IPS-NIHi7 (cell line): ENCODE results near the gene DPY19L1.
"Not testable (repeated sequence)": the region's sequence is repeated elsewhere in the genome, so short reads cannot be mapped to it uniquely, and the experiment has no call there.

ENCODE experiments used
- DNase-seq: peaks from one replicate; pipeline ENCODE4 v3.0.0; 2012; ENCODE audit warnings: mixed read lengths; ENCODE audit errors: extremely low spot score

Gene DPY19L1

DNA sequence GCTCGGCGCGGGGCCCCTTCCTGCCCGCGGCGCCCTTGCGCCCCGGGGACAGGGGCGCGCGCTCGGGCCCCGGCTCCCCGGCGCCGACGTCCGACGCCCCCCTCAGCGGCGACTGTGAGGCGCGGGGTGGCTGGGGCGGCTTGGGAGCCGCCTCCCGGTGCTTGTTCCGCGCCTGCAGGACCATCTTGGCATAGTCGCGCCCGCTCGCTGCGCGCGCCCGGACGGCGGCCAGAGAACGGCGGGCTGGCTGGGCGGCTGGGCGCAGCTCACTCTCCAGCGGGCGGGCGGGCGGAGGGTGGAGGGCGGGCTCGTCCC is at the start of gene DPY19L1:
DPY19L1 (minus strand) TSS at position 275 of the 315 bp plus-strand sequence; CDS start at position 184, 91 bp downstream.
- no peak for DNase-seq

DNA sequence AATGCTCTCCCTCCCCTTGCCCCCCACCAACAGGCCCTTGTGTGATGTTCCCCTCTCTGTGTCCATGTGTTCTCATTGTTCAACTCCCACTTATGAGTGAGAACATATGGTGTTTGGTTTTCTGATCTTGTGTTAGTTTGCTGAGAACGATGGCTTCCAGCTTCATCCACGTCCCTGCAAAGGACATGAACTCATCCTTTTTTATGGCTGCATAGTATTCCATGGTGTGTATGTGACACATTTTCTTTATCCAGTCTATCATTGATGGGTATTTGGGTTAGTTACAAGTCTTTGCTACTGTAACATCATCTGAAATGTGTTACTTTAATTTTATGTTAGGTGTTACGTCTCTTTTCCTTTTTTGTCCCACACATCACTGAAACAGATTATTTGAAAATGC is 42.2 kb upstream of the DPY19L1 start:
- not testable (repeated sequence) for DNase-seq

DNA sequence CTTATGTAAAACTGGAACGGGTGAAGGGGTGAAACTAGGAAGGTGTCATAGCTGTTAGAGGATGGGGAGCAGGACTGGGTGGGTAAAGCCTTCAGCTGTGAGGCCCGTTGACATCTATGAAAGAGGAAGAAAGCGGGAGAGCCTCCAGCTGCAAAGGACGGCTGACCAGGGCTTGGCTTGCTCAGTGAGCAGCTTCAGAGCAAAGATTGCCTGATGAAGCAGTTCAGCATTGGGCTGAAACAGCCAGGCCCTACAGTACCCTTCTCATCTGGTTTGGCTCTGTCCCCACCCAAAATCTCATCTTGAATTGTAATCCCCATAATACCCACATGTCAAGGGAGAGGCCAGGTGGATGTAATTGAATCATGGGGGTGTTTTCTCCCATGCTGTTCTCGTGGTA is 36.7 kb upstream of the DPY19L1 start:
- not testable (repeated sequence) for DNase-seq

DNA sequence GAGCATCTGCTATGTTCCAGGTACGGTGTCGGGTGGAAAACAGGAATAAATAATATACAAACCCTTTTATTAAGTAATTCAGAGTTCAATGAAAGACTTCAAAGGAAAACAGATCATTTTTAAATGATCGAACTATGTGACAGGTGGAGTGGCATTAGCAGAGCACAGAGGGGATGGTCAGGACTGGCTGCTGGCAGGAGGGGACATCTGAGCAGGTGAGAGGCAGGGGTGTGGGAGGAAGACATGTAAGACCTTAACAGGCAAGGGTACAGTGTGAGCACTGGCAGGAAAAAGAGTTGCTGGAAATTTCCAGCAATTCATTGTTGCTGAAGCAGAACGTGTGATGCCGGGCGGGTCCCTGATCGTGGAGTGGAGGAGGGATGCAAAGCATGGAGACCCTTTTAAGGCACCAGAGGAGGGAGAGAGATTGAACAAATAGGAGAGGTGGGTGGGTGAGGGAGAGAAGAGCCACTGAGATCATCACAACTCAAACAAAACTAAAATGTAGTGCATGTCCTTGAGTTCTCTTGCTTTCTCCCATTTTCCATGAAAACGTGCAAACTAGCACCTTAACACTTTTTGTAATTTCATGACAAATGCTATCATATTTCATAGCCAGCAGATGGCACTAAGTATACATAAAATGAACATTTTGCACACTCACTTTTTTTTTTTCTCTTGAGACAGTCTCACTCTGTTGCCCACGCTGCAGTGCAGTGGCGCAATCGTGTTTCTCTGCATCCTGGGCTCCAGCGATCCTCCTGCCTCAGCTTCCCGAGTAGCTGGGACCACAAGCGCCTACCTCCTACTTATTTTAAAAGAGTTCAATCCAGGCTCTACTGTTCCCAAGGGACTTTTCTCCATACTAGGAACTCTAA is 35.9 kb upstream of the DPY19L1 start:
- DNase-seq: not testable (repeated sequence)

DNA sequence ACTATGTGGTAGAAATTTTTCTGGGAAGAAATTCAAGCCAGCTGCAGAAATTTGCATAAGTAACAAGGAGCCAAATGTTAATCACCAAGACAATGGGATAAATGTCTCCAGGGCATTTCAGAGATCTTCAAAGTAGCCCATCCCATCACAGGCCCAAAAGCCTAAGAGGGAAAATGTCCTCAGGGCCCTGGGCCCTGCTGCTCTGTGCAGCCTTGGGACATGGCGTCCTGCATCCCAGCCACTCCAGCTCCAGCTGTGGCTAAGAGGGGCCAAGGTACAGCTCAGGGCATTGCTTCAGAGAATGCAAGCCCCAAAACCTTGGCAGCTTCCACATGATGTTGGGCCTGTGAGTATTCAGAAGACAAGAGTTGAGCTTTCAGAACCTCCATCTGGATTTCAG is 31.8 kb upstream of the DPY19L1 start:
- not testable (repeated sequence) for DNase-seq

DNA sequence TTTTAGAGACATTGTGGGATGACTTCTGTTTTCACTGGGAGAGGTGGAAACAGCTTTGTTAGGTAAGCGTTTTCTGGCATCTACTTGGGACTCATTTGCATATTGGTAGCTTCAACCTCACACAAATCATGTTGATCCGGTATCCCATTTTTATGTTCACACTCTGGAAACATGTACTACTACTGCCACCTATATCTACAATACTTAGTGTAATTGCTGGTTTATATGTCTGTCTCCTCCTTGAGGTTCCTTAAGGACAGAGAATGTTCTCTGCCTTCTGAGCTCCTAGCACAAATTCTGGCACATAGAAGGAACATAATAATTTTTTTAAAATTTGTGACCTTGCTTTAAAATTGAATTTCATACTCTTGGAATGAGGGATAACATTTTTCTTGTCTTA is 28.1 kb upstream of the DPY19L1 start:
- not testable (repeated sequence) for DNase-seq

DNA sequence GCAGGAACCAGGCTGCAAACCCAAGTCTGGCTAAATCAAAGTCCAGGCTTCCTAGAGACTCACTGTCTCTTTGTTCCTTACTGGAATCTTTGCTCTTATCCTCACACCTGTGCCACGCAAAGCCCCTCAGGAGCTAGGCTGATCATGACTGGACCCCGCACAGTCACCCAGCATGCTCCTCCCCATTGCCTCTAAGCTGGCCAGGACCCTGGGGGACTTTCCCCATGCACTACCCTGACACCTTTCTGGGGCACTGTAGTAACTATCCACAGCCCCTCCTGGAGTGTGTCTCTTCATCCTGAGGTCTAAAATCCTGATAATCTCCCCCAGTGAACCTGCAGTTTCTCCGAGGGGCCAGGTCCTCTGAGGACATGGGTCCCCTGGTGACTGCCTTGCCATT is 21.3 kb upstream of the DPY19L1 start:
- DNase-seq: not testable (repeated sequence)

DNA sequence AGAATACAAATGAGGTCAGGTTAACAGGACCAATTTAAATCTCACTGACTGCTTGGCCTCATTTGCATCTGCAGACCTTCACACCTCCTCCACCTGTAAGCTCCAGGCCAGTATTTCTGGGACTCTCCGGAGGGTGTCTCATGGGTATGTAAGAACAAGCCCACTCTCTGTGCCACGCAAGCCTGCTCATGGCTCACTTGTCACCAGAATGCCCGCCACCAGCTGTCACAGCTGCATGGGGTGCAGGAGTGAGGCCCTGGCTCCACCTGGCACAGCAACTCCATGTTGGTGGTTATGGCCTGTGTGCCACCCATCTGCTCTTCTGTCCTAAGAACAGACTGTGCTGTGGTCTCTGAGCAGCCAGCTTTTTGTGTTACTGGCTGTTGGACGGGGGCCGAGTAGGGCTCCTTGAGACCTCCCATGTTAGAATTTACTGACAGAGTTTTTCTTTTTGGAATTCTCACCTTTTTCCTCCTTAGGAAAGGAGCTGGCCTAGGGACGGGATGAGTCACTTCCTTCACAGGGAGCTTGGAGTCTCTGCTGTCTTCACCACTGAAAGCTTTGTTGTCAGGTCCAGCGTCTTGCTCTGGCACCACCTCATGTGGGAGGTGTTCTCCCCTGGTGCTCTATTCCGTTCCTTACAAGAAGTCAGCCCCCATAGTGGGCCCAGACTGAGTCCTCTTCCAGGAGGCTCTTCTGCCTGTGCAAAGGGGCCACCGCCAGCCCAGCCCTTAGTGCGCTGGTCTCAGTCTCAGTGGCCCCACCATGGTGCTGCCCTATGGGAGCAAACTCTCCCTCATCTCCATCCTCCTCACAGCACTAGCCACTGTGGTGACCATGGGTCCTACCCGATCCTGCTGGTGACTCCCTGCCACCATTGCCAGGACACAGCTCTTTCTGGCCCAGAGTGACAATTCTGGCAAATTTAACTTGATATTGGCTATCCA is 20.5 kb upstream of the DPY19L1 start:
- DNase-seq: not testable (repeated sequence)

DNA sequence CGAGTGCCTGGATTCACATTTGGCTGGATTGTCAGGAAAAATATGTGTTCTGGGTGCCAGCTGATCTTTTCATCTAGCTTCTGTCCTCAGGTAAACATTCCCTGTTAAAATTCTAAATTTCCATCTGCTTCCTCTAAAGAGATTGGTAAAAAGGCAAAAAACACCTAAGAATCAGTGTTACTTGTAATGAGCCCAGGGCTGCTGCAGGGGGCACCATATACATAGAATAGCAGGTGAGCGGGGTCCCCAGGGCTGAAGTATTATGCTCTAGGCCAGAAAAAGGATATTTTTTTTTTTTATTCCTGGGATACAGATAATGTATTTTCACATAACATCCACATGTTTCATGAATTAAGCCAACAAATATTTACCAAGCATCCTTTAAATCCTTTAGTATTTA is 18.4 kb upstream of the DPY19L1 start:
- DNase-seq: not testable (repeated sequence)

DNA sequence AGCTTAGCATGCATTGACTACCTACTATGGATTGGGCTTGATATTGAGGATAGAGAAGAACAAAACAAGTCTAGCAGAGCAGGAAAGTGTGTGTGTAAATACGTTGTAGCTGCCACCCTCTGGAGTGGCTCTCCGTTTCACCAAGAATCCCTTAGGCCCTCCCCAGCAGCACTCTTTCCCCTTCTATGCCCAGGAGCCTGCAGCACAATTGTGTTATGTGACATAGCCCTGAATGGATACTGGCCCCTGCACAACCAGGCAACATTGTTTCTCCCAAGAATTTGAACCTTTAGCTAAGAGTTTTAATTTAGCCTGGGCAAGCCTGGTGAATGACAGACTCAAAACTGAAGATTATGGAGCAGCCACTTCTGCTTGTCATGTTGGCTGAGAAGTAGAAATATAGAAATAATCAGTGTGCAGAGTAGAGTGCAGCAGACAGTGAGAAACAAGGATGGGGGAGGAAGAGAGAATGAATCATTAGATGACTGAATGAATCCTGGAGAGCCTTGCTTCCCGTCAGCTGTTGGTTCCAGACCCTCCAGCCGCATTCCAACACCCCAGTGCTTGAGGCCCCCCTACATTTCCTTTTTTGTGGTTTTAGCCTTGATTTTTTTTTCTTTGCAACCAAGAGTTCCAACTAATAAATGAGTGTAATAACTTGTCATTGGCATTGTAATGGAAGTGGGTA is 16.3 kb upstream of the DPY19L1 start:
- DNase-seq: not testable (repeated sequence)

DNA sequence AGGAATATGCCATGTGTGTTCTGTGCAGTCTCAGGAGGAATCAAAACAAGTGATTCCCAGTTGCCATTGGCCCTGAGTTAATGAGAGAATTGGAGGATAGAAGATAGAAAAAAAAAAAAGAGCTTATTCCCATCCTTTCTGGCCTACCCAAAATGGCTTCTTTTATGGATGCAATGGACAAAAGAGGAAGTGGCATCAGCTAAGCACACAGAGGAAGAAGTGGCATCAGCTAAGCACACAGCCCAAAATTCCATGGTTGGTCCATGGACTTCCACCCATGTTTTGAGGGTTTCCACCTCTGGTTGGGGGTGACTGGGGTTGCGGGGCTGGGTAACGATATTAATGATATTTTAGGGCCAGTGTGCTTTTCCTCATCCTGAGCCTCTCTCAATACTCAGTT is 11.1 kb upstream of the DPY19L1 start:
- not testable (repeated sequence) for DNase-seq

DNA sequence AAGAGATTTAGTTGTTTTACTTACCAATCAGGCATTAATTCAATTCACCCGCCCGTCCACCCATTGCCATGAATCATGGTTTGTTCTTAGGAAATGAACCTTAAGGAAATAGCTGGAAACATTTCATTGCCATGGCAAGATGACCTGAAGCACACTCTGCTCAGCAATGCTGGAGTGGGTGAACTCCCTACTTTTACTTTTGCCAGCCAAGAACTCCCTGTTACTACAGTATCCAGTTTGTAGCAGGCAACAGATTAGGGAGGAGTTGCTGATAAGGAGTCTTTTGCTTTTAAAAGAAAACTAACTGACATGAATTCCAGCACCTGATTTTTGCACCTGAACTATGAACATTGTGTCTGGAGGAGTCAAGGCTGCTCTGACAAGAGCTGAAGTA is 10.6 kb upstream of the DPY19L1 start:
- DNase-seq: not testable (repeated sequence)

DNA sequence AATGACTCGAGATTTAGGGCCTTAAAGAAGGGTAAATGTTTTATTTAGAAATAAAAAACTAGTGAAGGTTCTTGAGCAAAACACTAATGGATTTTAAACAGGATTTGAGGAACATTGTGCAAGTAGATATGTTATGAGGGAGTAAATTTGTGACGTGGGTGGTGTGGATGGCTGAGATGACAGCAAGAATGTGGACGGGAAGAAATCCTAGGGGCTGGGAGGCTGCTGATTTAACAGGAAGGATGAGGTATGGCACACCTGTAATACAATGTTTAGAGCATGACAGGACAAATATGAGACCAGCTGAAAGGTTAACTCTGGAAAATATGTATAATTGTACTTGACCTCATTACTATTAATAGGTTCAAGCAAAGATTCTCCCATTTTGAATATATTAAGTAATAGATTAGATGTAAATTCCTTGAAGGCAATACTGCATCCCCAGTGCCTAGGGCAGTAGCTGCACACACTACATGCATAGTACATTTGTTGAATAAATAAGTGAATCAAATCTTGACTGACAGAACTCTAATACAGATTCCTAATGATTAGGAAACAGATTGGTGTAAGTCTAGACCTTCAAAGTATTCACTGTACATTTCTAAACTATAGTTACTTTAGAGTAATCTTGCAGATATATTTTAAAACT is 10.1 kb upstream of the DPY19L1 start:
- not testable (repeated sequence) for DNase-seq

DNA sequence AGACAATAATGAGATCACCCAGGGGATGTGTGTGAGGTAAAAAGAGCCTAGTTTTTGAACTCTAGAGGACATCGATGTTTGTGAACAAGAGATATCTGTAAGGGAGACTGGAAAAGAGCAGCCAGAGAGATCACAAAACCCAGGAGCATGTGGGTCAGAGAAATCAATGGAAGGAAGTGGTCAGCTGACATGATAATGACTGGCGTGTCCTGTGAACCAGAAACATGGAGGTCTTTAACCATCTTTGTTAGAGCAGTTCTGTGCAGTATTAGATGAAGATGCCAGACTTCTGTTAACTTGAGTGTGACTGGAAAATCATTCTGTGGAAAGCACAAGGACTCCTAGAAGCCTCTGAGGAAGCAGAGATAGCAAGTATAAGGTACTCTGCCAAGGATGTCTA is 6.0 kb upstream of the DPY19L1 start:
- DNase-seq: not testable (repeated sequence)

DNA sequence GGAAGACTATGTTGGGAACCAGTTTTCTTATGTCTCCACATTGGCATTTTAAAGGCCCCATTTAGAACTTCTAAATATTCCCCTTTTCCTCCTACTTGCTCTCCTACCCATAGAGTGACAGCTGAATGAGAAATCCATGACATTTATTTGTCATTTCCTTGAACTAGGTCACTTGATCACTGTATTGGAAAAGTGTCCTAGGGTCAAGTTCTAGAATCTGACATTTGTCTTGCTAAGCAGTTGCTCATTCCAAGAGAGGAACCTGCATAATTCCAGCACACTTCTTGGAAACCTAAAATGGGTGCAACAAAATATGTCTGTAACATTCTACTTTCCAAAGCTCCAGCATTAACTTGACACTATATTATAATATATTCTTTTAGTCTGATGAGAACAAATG is 3.6 kb upstream of the DPY19L1 start:
- DNase-seq: no peak

DNA sequence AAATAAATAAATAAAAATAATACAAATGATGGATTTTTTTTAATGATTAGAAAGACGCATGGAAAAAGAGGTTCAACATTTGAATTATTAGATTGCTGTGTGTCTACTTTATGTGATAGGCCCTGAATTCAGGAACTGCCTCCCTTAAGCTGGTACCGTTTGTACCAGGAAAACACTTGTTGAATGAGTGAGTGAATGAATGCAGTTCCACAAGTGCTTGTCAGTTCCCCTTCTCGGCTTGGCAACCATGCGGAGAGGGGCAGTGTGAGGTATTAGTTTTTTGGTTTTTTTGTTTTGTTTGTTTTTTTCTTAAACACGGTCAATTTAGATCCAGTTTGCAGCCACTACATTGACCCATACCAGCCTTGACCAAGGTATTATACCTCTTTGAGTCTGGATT is 2.1 kb upstream of the DPY19L1 start:
- DNase-seq: no peak

DNA sequence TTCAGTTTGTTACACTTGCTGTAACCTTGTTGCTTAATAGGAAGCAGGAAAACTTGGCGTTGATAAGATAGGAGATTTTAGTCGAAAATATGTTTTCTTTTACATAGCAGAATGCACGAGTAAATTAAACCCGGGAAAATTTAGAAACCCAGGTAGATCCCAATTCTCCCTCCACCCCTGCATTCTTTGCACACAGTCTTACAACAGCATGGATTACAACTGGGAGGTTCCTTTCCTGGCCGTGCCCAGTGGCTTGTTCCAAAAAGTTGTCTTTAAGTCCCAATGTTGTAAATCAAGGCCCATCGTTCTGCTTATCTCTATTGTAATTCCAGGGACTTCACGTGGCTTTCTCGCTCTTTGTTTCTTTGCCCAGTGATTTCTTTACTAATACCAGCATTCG is 1.1 kb upstream of the DPY19L1 start:
- DNase-seq: no peak

DNA sequence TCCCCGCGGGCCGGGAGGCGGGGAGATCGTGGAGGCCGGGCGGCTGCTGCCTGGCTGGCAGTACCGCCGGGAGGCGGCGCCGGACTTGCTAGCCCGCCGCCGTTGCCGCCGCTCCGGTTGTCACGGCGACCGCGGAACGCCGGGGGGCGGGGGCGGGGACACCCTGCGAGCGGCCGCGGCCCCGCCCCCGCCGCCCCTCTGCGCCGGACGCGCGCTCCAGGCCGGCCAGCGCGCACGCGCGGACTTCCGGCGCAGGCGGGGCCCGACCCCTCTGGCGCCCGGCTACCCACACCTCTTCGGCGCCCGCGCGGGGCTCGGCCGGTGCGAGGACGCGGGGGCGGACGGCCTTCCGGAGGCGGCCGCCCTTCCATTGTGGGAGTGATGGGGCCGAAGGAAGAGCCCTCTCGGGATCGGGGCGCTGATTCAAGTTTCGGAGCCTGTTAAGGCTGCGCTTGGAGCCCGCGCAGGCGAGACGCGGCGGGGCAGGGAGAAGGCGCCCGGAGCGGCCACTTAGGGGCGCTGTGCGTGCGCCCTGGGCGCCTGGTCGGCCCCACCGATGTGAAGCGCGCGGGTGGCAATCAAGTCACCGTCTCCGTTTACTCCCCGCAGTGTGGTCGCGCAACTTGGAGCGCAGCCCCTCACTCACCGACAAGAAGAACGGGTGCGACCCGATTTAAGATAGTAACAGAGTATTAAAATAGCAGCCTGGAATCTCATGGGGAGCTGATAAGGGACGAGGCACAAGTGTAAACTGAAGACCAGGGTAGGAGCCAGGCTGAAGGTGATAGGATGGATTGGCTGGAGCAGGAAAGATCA is 449 bp upstream of the DPY19L1 start:
- DNase-seq: peak; percentile 88

DNA sequence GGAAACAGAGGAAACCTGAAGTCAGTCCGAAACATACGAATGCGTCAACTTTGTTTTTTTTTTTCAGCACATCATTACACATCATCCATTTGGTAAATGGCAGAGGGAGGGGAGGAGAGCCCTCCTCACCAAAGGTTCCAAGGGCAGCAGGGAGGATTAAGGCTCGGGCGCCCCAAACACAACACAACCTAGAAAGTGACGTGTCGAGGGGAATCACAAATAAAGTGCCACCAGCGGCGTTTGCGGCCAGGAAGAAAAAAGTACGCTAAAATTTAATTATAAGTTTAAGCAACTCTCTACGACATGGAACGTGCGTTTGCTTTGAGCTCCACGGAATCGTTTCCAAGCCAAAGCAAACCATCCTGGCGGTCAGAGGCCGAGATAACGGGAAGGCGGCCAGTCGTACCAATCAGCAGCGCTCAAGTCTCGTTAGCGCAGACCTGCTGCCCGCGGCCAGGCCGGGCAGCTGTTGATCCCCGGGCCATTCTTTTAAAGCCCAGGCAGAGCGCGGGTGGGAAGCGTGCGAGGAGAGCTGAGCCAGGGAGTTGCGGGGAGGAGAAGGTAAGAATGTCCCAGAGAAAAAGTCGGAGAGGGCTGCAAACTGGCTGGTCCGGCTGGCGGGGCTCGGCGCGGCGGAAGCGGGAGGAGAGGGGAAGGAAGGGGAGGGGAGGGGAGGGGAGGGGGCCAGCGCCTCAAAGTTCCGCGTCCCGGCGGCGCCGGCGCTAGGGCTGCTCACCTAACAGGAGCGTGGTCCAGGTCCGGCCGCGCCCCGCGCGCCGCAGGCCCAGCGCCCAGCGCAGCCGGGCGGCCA is 719 bp downstream of the DPY19L1 start:
- peak; percentile 52 for DNase-seq

DNA sequence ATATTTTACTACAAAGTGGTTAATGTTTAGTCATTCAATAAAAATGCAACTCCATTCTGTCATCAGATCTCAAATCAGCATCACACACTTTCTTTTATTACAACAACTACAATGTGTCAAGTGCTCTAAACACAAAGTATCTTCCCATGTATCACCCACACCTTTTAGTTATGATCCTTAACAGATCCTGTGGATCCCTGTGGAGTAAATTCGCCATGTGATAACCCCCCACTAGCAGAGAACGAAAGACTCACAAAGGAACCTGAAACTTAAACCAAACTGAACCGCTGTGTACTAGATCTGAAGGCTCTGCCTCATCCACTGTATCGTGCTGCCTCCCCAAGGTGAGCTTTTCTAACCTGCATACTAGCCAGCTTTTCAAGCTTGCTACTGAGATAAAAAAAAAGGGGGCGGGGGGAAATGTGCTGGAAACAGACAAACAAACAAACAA is 1.7 kb downstream of the DPY19L1 start:
- peak; percentile 51 for DNase-seq
